B cell (primary cell): ENCODE data around the gene GRHPR. TPM values are rescaled to one million over a fixed set of nuclear protein-coding genes. Genes with fewer than 3 reads are reported as not detected.
"Not testable (repeated sequence)": the region's sequence is repeated elsewhere in the genome, so short reads cannot be mapped to it uniquely, and the experiment has no call there.

Experiments used
- ATAC-seq: fragments of 200-7000 bp; cut with Tn5 transposase; one replicate; pipeline ENCODE4 v1.10.0; 2021; ENCODE audit warnings: low read depth, mild to moderate bottlenecking, moderate number of reproducible peaks, moderate library complexity
- CTCF ChIA-PET: fragments of 350-600 bp; sonication (Branson Sonifier 250); formaldehyde crosslinking; loops from one replicate; lab custom pipeline; 2021; ENCODE audit warnings: antibody characterized with exemption, inconsistent platforms; lab: Charles Lee
- POLR2A ChIA-PET: fragments of 350-600 bp; sonication (Branson Sonifier 250); formaldehyde crosslinking; loops from one replicate; lab custom pipeline; 2021; ENCODE audit warnings: antibody characterized with exemption; lab: Charles Lee
- DNase-seq: peaks from one replicate; pipeline ENCODE4 v3.0.0; 2013
- H2AFZ ChIP-seq: 2 replicates; pipeline ENCODE4 v1.6.1; 2012; ENCODE audit warnings: mild to moderate bottlenecking, low read depth, low read length; ENCODE audit not compliant: insufficient read depth, poor library complexity, severe bottlenecking
- H3K27ac ChIP-seq, 2 donors: 1 replicate in 1 of 2; 2 replicates in 1 of 2; pipeline ENCODE4 v1.5.1; 2012 to 2013; ENCODE audit warnings: low read length in 2 of 2, mild to moderate bottlenecking in 2 of 2, moderate library complexity in 1 of 2
- H3K27me3 ChIP-seq, 4 experiments: fragments of 200-600 bp in 1 of 4; sonication (generic) in 1 of 4; replicated peaks in 1 of 4; 1 replicate in 2 of 4; 2 replicates in 2 of 4; pipeline versions ENCODE4 v1.6.1 to v1.7.0; 2013 to 2016; ENCODE audit warnings: low read length in 3 of 4, mild to moderate bottlenecking in 2 of 4, mixed read lengths in 1 of 4, moderate library complexity in 1 of 4; ENCODE audit not compliant: insufficient read depth in 4 of 4, control insufficient read depth in 3 of 4; ENCODE audit errors: control extremely low read depth in 1 of 4
- H3K36me3 ChIP-seq, 2 experiments: replicated peaks in 1 of 2; 1 replicate in 1 of 2; 2 replicates in 1 of 2; pipeline versions ENCODE4 v1.6.1 to v1.7.1; 2013; ENCODE audit warnings: low read length in 1 of 2; ENCODE audit not compliant: insufficient read depth in 2 of 2, control insufficient read depth in 1 of 2; ENCODE audit errors: control extremely low read depth in 1 of 2, extremely low read depth in 1 of 2
- H3K4me1 ChIP-seq, 2 donors: fragments of 200-600 bp in 1 of 2; sonication (generic) in 1 of 2; 1 replicate in 1 of 2; 2 replicates in 1 of 2; pipeline versions ENCODE4 v1.5.1 to v1.6.1; 2013 to 2017; ENCODE audit warnings: low read length in 2 of 2; ENCODE audit not compliant: control insufficient read depth in 2 of 2, insufficient read depth in 2 of 2
- H3K4me2 ChIP-seq: replicated peaks from 2 replicates; pipeline ENCODE3; 2012; ENCODE audit warnings: mild to moderate bottlenecking, low read depth, low read length; ENCODE audit not compliant: poor library complexity, severe bottlenecking
- H3K4me3 ChIP-seq, 5 experiments: fragments of 200-600 bp in 1 of 5; sonication (generic) in 1 of 5; 1 replicate in 3 of 5; 2 replicates in 2 of 5; pipeline versions ENCODE4 v1.5.1 to v1.7.0; 2011 to 2016; ENCODE audit warnings: low read length in 4 of 5, mild to moderate bottlenecking in 4 of 5, low read depth in 2 of 5, control low read depth in 1 of 5, moderate library complexity in 1 of 5; ENCODE audit not compliant: insufficient read depth in 1 of 5; ENCODE audit errors: control extremely low read depth in 1 of 5, extremely low read depth in 1 of 5
- H3K79me2 ChIP-seq: fragments of 200-600 bp; sonication (generic); one replicate; pipeline ENCODE4 v1.6.0; 2016; ENCODE audit warnings: low read length; ENCODE audit not compliant: control insufficient read depth, insufficient read depth
- H3K9ac ChIP-seq: fragments of 200-600 bp; sonication (generic); 2 replicates; pipeline ENCODE4 v1.6.1; 2017; ENCODE audit warnings: mild to moderate bottlenecking, low read length, moderate library complexity
- H3K9me3 ChIP-seq, 3 donors: one replicate each; pipeline versions ENCODE4 v1.6.1 to v1.7.1; 2013; ENCODE audit warnings: low read length in 2 of 3; ENCODE audit not compliant: control insufficient read depth in 2 of 3, insufficient read depth in 1 of 3; ENCODE audit errors: control extremely low read depth in 1 of 3
- H4K20me1 ChIP-seq: 2 replicates; pipeline ENCODE4 v1.6.0; 2012; ENCODE audit warnings: mild to moderate bottlenecking, low read length; ENCODE audit not compliant: insufficient read depth, control insufficient read depth, poor library complexity, severe bottlenecking
- H3K27ac Mint-ChIP-seq: one replicate; pipeline ENCODE4 v1.8.0; 2021; ENCODE audit warnings: mixed read lengths
- H3K27me3 Mint-ChIP-seq: one replicate; pipeline ENCODE4 v1.8.0; 2021; ENCODE audit warnings: mixed read lengths
- H3K4me1 Mint-ChIP-seq: one replicate; pipeline ENCODE4 v1.8.0; 2021; ENCODE audit warnings: mixed read lengths
- H3K4me3 Mint-ChIP-seq: one replicate; pipeline ENCODE4 v1.8.0; 2021; ENCODE audit warnings: mixed read lengths
- H3K9me3 Mint-ChIP-seq: one replicate; pipeline ENCODE4 v1.8.0; 2022; ENCODE audit warnings: mixed read lengths; ENCODE audit not compliant: insufficient read depth
- EZH2 ChIP-seq: IDR thresholded peaks from 2 replicates; pipeline ENCODE4 v1.6.1; 2012; ENCODE audit warnings: borderline replicate concordance, low read depth, mild to moderate bottlenecking, moderate library complexity, low read length; ENCODE audit not compliant: insufficient read depth, poor library complexity, severe bottlenecking
- WGBS: methylation state at CpG from one replicate; pipeline ENCODE4 v1.1.5; 2013; ENCODE audit warnings: missing lambda C conversion rate; ENCODE audit not compliant: insufficient coverage; 5-methylcytosine and 5-hydroxymethylcytosine counted together
- intact Hi-C: fragments of 100-400 bp; cut with micrococcal nuclease; formaldehyde crosslinking; loops from one replicate; pipeline ENCODE4 v1.10.0; 2022
- polyA plus RNA-seq: library from polyadenylated mRNA; depleted of rRNA; stranded (reverse); fragments of >200 nt; gene quantifications from 2 replicates; pipeline ENCODE4 v1.2.3, GENCODE V29; 2012
- total RNA-seq, 2 donors: library from RNA; stranded (reverse); fragments of 120-200 nt in 1 of 2; gene quantifications; 1 replicate in 1 of 2; 2 replicates in 1 of 2; pipeline versions ENCODE4 v1.2.3 to v1.2.4, GENCODE V29; 2013 to 2022
- TF ChIP-seq, protein P1 (sequence below): fragments of 200-600 bp; IDR thresholded peaks from one replicate; pipeline ENCODE4 v1.8.0; 2022; ENCODE audit warnings: antibody characterized with exemption, mild to moderate bottlenecking

The GRHPR gene
- total and polyA plus RNA-seq, 2 donors (not counting 1 experiment from before 2014, with no cell fraction given) = 121 to 138 TPM

DNA sequence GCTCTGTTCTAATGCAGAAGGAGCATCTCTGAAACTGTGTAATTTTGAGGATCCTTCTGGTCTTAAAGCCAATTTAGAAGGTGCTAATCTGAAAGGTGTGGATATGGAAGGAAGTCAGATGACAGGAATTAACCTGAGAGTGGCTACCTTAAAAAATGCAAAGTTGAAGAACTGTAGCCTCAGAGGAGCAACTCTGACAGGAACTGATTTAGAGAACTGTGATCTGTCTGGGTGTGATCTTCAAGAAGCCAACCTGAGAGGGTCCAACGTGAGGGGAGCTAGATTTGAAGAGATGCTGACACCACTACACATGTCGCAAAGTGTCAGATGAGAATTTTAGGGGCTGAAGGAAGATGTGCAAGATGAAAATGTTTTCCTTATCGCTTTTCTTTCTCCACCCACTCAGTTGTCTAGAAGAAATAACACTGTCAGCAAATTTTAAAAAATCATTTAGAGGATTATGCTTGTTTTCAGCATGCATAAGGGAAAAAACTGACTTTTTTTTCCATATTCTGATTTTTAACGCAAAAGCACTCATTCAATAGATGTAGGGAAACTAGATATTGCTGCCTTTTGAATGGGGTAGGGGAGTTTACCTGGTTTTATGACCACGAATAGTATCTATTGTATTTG, 55.6 kb downstream of the GRHPR start:
- H3K9ac ChIP-seq, POLR2A ChIA-PET, H3K79me2 ChIP-seq, H3K4me2 ChIP-seq, H3K27me3 Mint-ChIP-seq, intact Hi-C loops, H3K4me1 ChIP-seq, H2AFZ ChIP-seq, H3K9me3 Mint-ChIP-seq, H3K4me3 ChIP-seq, CTCF ChIA-PET, H3K27ac ChIP-seq, H4K20me1 ChIP-seq, ATAC-seq, H3K4me3 Mint-ChIP-seq, H3K27me3 ChIP-seq, H3K36me3 ChIP-seq: not testable (repeated sequence)
- peaks cover 0 to 11% (median 5%) of the 10 kb centered on the region in 3 donors for H3K9me3 ChIP-seq
- DNase-seq = peak; percentile 41
- H3K4me1 Mint-ChIP-seq = peaks cover 21% of the 10 kb centered on the region
- 0% methylated on average over 1 of the region's 5 CpGs for WGBS
- peak overlapping the region; percentile 42 for H3K27ac Mint-ChIP-seq

DNA sequence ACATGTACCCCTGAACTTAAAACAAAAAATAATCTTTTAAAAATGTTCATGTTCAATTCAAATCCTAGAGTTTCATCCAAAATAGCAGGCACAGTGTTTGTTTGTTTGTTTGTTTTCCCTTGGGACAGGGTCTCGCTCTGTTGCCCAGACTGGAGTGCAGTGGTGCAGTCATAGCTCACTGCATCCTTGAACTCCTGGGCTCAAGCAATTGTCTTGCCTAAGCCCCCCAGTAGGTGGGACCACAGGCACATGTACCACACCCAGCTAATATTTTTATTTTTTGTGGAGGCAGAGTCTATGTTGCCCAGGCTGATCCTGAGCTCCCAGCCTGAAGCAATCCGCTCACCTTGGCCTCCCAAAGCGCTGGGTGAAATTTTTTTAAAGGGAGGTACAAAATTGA, 58.3 kb downstream of the GRHPR start:
- Histone ChIP-seq H3K4me3 (no peak overlapping the region), H4K20me1 (no peaks in the 10 kb centered on the region), H2AFZ (no peak overlapping the region), H3K79me2 (peaks cover 10% of the 10 kb centered on the region), H3K4me2 (no peak overlapping the region), H3K9me3 (peaks cover 0 to 2% (median 0%) of the 10 kb centered on the region in 3 donors), H3K36me3 (no peaks in the 10 kb centered on the region), H3K4me1 (peaks cover 14 to 18% of the 10 kb centered on the region in 2 donors), H3K27ac (no peak overlapping the region), H3K9ac (no peak overlapping the region), H3K27me3 (peaks cover 0 to 4% (median 2%) of the 10 kb centered on the region in 4 experiments)
- WGBS = 43% methylated on average over 1 of the region's 3 CpGs
- H3K9me3 Mint-ChIP-seq = no peaks in the 10 kb centered on the region
- peaks cover 31% of the 10 kb centered on the region for H3K4me1 Mint-ChIP-seq
- TF ChIP-seq, protein P1, sequence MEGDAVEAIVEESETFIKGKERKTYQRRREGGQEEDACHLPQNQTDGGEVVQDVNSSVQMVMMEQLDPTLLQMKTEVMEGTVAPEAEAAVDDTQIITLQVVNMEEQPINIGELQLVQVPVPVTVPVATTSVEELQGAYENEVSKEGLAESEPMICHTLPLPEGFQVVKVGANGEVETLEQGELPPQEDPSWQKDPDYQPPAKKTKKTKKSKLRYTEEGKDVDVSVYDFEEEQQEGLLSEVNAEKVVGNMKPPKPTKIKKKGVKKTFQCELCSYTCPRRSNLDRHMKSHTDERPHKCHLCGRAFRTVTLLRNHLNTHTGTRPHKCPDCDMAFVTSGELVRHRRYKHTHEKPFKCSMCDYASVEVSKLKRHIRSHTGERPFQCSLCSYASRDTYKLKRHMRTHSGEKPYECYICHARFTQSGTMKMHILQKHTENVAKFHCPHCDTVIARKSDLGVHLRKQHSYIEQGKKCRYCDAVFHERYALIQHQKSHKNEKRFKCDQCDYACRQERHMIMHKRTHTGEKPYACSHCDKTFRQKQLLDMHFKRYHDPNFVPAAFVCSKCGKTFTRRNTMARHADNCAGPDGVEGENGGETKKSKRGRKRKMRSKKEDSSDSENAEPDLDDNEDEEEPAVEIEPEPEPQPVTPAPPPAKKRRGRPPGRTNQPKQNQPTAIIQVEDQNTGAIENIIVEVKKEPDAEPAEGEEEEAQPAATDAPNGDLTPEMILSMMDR = no peak
- no peak for TF ChIP-seq EZH2
- ChIA-PET POLR2A (no interaction called here), CTCF (interaction anchor here (0.6 to 2.5 kb wide), 4 partner anchors 15 to 925 kb away, joined by 4 to 12 read pairs (median 8); partner anchors contain the start of genes TOMM5 and ZBTB5)
- no peak overlapping the region for H3K27ac Mint-ChIP-seq
- H3K27me3 Mint-ChIP-seq = peaks cover 6% of the 10 kb centered on the region
- ATAC-seq = no peak
- intact Hi-C loops = loop anchor here (10.0 kb wide), 1 partner anchor 304 kb away; the partner anchor contains the start of gene EXOSC3
- DNase-seq = no peak
- H3K4me3 Mint-ChIP-seq = no peak overlapping the region
